Measurements from ENCODE around the gene STXBP6.

Gene STXBP6

GRCh38 chr14:25052921-25053320, 3.0 kb upstream of the STXBP6 start:
- DNase-seq (ENCODE audit: extremely low read depth in 1 of 2, low read depth in 1 of 2) = no peak

GRCh38 chr14:25052385-25052784, 2.4 kb upstream of the STXBP6 start:
- DNase-seq (ENCODE audit: extremely low read depth in 1 of 2, low read depth in 1 of 2) = no peak

GRCh38 chr14:25050269-25051150, 563 bp upstream of the STXBP6 start:
- DNase-seq (ENCODE audit: extremely low read depth in 1 of 2, low read depth in 1 of 2) = no peak

- DNase-seq (ENCODE audit: extremely low read depth in 1 of 2, low read depth in 1 of 2) = no peak
These were observed 817 bp downstream of the STXBP6 start for GRCh38 chr14:25049093-25049567.

GRCh38 chr14:25048170-25049016, 1.6 kb downstream of the STXBP6 start:
- no peak for DNase-seq (ENCODE audit: extremely low read depth in 1 of 2, low read depth in 1 of 2)

GRCh38 chr14:25046301-25046943, 3.5 kb downstream of the STXBP6 start:
- no peak for DNase-seq (ENCODE audit: extremely low read depth in 1 of 2, low read depth in 1 of 2)

GRCh38 chr14:25044106-25044698, 5.7 kb downstream of the STXBP6 start:
- DNase-seq (ENCODE audit: extremely low read depth in 1 of 2, low read depth in 1 of 2) = no peak

- DNase-seq (ENCODE audit: extremely low read depth in 1 of 2, low read depth in 1 of 2) = no peak
These were observed 7.3 kb downstream of the STXBP6 start for GRCh38 chr14:25042362-25043299.

GRCh38 chr14:25041898-25042297, 8.0 kb downstream of the STXBP6 start:
- no peak for DNase-seq (ENCODE audit: extremely low read depth in 1 of 2, low read depth in 1 of 2)

- no peak for DNase-seq (ENCODE audit: extremely low read depth in 1 of 2, low read depth in 1 of 2)
These were observed 8.5 kb downstream of the STXBP6 start for GRCh38 chr14:25041484-25041883.

GRCh38 chr14:25039933-25040332, 10.0 kb downstream of the STXBP6 start:
- no peak for DNase-seq (ENCODE audit: extremely low read depth in 1 of 2, low read depth in 1 of 2)

- DNase-seq (ENCODE audit: extremely low read depth in 1 of 2, low read depth in 1 of 2) = no peak
These were observed 11.8 kb downstream of the STXBP6 start for GRCh38 chr14:25038044-25038668.

GRCh38 chr14:25037032-25037431, 12.9 kb downstream of the STXBP6 start:
- DNase-seq (ENCODE audit: extremely low read depth in 1 of 2, low read depth in 1 of 2) = no peak

- DNase-seq (ENCODE audit: extremely low read depth in 1 of 2, low read depth in 1 of 2) = no peak
These were observed 14.9 kb downstream of the STXBP6 start for GRCh38 chr14:25034803-25035681.

- no peak for DNase-seq (ENCODE audit: extremely low read depth in 1 of 2, low read depth in 1 of 2)
These were observed 16.6 kb downstream of the STXBP6 start for GRCh38 chr14:25033358-25033757.

GRCh38 chr14:25032092-25032784, 17.7 kb downstream of the STXBP6 start:
- no peak for DNase-seq (ENCODE audit: extremely low read depth in 1 of 2, low read depth in 1 of 2)

GRCh38 chr14:25026476-25027137, 23.3 kb downstream of the STXBP6 start:
- DNase-seq (ENCODE audit: extremely low read depth in 1 of 2, low read depth in 1 of 2) = no peak

Data from activated CD8-positive, alpha-beta memory T cell treated with anti-CD3 and anti-CD28 coated beads for 1 hour (primary cell).